ENCODE results near the gene CRYBB3.
"Not testable (repeated sequence)": the region's sequence is repeated elsewhere in the genome, so short reads cannot be mapped to it uniquely, and the experiment has no call there.

Gene CRYBB3

DNA sequence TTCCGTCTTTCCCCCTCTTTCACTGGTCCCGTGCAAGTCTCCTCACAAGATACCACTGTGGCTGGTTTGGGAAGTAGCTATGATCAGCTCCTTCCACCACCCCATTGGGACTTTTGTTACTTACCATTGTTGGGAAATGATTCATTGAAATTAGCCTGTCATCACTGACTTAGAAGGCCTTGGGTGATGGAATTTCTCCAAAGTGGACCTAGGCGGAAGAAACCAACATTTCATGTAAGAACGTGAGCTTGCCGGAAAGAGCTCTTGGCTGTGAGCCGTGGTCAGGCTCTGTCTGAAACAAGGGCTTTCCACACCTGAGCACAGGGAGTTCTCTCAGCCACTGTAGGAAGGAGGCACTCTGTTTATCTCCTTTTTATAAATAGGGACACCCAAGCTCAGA is 23.5 kb upstream of the CRYBB3 start:
- no peak for DNase-seq

- no peak for DNase-seq
Observed at GRCh38 chr22:25176799-25177198, 22.9 kb upstream of the CRYBB3 start.

GRCh38 chr22:25177226-25177625 is 22.4 kb upstream of the CRYBB3 start:
- DNase-seq, result no peak

GRCh38 chr22:25177895-25178294 is 21.8 kb upstream of the CRYBB3 start:
- DNase-seq, result no peak

DNA sequence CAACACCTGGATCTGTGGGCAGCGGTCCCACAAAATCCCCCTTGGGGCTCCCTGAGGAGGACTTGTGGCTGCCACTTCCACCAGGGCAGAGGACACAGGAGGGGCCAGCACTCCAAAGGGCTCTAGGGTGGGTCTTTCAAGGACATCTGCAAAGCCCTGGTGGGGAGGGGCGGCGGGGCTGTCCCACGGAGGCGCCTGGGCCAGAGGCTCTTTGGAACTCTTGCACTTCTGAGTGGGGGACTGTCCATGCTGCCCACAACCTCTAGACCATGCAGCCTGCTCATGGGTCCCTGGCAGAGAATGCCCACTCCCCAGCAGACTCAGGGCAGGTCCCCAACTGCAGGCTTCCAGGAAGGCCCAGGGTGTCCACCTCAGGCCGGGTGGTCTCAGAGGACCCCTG is 21.3 kb upstream of the CRYBB3 start:
- not testable (repeated sequence) for DNase-seq

DNA sequence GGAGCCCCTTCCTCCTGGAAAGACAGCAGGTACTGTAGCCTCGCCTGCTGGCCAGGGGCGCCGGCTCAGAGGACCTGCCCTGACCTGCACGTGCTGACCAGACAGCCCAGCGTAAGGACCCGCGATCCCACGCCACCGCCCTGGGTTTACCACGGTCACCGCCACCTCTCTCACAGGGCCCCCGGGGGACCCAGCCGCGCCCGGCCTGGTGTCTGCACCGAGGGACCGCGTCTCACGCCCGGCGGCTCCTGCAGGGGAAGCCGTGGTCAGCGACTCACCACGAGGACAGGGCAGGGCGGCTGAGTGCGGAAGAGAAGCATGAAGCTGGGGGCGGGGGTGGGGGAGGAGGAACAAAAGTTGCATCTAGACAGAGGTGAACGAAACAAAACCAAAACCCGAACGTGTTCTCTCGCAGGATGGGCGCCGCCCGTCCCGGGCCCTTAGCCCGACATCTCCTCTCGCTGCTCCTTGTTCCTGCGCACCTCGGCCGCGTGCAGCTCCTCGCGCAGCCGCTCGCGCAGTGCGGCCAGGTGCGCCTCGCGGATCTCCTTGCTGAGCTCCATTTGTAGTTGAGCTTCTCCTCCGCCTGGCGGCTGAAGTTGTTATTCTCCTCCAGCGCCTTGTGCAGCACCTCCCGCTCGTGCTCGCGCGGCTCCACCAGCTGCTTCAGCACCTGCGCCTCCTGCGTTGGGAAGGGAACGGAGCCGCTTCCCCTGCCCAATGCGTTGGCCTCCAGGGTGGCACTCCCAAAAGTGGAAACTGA is 20.6 kb upstream of the CRYBB3 start:
- not testable (repeated sequence) for DNase-seq

DNA sequence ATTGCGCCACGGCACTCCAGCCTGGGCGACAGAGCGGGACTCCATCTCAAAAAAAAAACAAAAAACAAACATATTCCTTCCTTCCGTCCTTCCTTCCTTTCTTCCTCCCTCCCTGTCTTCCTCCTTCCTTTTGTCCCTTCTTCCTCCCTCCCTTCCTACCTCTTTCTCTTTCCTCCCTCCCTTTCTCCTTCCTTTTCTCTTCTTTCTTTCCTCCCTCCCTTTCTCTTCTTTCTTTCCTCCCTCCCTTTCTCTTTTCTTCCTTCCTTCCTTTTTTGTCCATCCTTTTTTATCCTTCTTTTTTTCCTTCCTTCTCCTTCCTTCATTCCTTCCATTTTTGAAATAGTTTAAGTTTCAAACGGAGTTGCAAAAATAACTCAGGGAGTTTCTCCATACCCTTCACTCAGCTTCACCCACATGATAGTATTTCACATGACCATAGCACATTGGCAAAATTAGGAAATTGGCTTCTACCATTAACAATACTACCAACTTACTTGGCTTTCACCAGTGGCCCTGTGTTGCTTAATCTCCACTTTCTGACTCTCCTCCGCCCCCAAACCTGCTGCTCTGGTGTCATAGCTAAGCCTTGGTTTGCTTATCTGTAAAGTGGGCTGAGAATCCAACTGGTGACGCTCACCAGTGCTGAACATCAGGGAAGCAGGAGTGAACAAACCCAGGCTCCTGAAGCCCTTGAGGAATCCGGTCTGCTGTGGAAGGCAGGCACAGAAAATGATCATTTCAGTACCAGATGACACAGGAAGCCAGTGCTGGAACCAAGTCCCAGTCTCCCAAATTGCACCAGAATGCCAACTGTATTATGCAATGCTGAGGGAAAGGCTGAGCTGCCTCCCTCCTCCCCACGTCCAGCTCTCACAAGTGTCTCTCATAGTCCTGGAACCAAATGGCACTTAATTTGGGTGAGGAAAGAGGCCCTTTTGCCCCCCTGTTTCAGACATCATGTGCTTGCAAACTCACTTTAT is 17.2 kb upstream of the CRYBB3 start:
- no peak for DNase-seq

DNA sequence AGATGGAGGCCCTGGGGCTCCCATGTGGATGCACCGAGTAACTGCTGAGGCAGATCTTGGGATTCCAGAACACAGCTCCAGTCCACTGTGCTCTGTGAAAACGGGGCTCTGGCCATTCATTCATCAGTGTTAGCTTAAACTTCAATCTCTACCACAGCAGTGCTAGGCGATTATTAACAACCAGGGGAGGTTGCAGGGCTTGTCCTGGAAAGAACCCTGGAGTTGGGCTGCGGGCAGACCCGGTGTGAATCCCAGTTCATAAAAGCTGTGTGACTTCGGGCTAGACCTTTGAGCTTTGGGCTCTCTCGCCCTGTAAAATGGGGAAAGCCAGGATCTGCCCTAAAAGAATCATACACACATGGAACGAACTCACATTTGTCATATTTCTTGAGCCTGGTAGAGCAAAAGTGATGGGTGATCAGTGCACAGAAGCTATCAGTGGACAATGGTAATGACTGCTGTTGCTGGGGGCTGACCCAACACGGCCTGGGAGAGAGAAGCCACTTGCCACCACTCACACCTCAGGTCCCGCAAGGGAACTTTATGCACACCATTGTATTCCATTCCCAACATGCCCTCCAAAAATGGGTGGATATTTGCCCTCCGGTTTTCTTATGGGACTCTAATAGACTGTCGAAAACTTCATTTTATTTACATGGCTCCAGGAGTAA is 15.6 kb upstream of the CRYBB3 start:
- DNase-seq, result no peak

DNA sequence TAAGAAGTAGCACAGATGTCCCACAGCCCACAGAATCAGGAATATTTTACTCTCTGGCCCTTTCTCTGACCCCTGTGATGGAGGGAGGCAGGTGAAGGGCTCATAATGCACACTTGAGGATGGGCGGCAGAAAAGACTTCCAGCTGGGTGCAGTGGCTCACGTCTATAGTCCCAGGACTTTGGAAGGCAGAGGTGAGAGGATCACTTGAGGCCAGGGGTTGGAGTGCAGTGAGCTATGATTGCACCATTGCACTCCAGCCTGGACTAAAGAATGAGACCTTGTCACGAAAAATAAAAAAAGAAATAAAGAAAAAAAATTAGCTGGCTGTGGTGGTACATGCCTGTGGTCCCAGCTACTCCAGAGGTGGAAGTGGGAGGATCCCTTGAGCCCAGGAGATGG is 13.5 kb upstream of the CRYBB3 start:
- DNase-seq, result no peak

- no peak for DNase-seq
Observed at GRCh38 chr22:25187469-25187868, 12.2 kb upstream of the CRYBB3 start.

GRCh38 chr22:25192406-25192805 is 7.3 kb upstream of the CRYBB3 start:
- no peak for DNase-seq

GRCh38 chr22:25193130-25193529 is 6.5 kb upstream of the CRYBB3 start:
- no peak for DNase-seq

GRCh38 chr22:25193548-25193947 is 6.1 kb upstream of the CRYBB3 start:
- no peak for DNase-seq

GRCh38 chr22:25196326-25196725 is 3.3 kb upstream of the CRYBB3 start:
- no peak for DNase-seq

GRCh38 chr22:25197340-25197739 is 2.3 kb upstream of the CRYBB3 start:
- no peak for DNase-seq

GRCh38 chr22:25200967-25201366 is 1.3 kb downstream of the CRYBB3 start:
- DNase-seq, result no peak

DNA sequence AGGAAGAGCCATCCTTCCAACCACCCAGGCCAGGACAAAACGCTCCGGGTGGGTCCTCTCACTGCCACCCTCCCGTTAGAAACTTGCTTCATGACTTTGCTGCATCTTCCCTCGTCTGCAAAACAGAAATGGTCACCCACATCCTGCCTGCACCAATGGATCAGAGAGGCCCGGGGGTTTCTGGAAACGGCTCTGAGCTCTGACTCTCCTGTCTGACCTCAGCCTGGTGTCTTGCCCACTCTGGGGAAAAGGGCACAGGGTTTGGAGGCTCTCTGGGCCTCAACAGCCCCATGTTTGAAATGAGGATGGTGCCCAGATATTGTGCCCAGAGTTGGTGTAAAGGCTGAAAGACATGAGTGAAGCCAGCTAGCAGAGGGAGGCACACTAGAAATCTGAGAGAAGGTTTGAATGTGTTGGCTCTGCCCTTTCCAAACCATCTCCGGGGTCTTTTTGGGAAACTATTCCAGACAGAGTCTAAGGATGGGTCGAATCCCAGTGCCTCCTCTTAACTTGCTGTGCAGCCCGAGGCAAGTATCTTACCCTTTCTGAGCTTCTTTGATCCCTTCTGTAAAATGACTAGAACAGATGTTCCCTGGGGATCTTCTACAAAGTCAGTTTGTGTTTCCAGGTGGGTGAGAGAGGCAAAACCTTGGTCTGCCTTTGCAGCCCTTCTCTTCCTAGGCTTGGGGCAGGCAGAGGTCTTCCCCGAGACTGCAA is 2.1 kb downstream of the CRYBB3 start:
- DNase-seq, result no peak

DNA sequence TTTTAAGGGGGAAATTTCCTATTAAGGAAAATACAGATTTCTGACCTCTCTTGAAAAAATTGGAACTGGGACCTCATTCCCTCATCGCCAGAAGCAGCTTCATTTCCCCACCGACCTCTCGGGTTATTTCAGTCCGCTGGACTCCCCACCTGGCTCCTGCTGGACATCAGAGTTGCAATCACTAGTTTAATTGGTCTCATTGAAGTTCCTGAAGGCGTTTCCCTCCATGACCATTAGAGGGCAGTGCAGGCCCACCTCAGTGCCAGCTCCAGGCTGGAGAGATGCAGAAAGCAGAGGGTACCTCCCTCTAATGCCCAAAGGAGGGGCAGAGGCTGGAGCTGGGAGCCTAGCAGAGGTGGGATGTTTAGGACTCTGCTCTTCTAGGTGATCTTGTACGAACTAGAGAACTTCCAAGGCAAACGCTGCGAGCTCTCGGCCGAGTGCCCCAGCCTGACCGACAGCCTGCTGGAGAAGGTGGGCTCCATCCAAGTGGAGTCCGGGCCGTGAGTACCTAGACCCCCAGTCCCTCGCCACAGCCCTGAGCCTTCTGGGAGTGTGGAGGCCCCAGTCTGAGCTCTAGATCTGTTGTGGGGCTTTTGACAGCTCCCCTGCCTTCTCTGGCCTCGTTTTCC is 2.7 kb downstream of the CRYBB3 start:
- DNase-seq, result peak; percentile 65

DNA sequence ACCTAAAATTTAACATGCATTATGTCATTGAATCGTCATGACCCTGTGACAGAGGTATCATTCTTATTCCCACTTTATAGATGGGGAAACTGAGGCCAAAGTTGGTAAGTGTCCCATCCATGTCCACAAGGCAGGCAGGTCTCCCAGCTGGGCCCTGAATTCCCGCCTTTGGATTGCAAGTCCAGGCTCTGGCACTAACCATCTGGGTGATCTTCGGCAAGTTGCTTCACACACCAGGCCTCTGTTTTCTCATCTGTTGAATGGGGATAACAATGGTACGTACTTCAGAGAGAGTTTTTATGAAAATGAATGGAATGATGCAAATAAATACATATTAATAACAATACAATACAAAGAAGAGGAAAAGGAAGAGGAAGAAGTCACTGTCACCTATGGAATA is 3.4 kb downstream of the CRYBB3 start:
- DNase-seq, result no peak

GRCh38 chr22:25204547-25204946 is 4.9 kb downstream of the CRYBB3 start:
- not testable (repeated sequence) for DNase-seq

DNA sequence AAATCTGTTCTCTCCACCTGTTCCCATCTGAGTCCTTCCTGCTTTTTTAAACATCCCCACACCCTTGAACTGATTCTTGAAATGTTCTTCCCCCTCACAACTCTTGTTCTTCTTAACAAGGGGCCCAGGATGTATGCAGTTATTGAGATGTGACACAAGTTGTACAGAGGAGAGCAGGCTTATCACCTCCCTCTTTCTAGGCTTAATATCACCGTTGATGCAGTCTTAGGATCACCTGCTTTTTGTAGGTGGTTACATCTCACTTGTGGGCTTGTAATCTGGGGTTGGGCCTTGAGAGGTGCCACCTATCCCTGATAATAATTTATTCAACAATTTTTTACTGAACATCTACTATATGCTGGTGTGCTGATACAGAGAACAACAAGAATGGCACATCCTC is 6.2 kb downstream of the CRYBB3 start:
- DNase-seq, result no peak

- no peak for DNase-seq
Observed at GRCh38 chr22:25206998-25207397, 7.3 kb downstream of the CRYBB3 start.
